ENCODE results near the gene SH3D19.

SH3D19 gene

GRCh38 chr4:151182455-151182996, 142.9 kb downstream of the SH3D19 start:
- no peak for DNase-seq

GRCh38 chr4:151176685-151177084, 148.7 kb downstream of the SH3D19 start:
- no peak for DNase-seq

- no peak for DNase-seq
These were observed 149.4 kb downstream of the SH3D19 start for GRCh38 chr4:151175754-151176631.

- DNase-seq: no peak
These were observed 150.2 kb downstream of the SH3D19 start for GRCh38 chr4:151175233-151175632.

- DNase-seq: no peak
These were observed 150.6 kb downstream of the SH3D19 start for GRCh38 chr4:151174784-151175183.

GRCh38 chr4:151173871-151174270, 151.5 kb downstream of the SH3D19 start:
- DNase-seq: no peak

GRCh38 chr4:151169900-151170299, 155.5 kb downstream of the SH3D19 start:
- DNase-seq: no peak

GRCh38 chr4:151169223-151169622, 156.2 kb downstream of the SH3D19 start:
- DNase-seq: no peak

GRCh38 chr4:151167561-151167960, 157.8 kb downstream of the SH3D19 start:
- DNase-seq: no peak

- DNase-seq: no peak
These were observed 158.8 kb downstream of the SH3D19 start for GRCh38 chr4:151166636-151167035.

GRCh38 chr4:151165205-151166000, 160.0 kb downstream of the SH3D19 start:
- no peak for DNase-seq

GRCh38 chr4:151163855-151164254, 161.6 kb downstream of the SH3D19 start:
- DNase-seq: no peak

GRCh38 chr4:151158979-151159378, 166.4 kb downstream of the SH3D19 start:
- no peak for DNase-seq

- DNase-seq: no peak
These were observed 167.9 kb downstream of the SH3D19 start for GRCh38 chr4:151157543-151157942.

GRCh38 chr4:151153585-151153984, 171.8 kb downstream of the SH3D19 start:
- no peak for DNase-seq

- no peak for DNase-seq
These were observed 173.4 kb downstream of the SH3D19 start for GRCh38 chr4:151152028-151152427.

GRCh38 chr4:151150821-151151580, 174.4 kb downstream of the SH3D19 start:
- no peak for DNase-seq

- DNase-seq: no peak
These were observed 177.1 kb downstream of the SH3D19 start for GRCh38 chr4:151148261-151148660.

- DNase-seq: no peak
These were observed 178.4 kb downstream of the SH3D19 start for GRCh38 chr4:151147000-151147399.

- no peak for DNase-seq
These were observed 180.9 kb downstream of the SH3D19 start for GRCh38 chr4:151144329-151145072.

GRCh38 chr4:151143811-151144210, 181.6 kb downstream of the SH3D19 start:
- no peak for DNase-seq

GRCh38 chr4:151143162-151143561, 182.2 kb downstream of the SH3D19 start:
- no peak for DNase-seq
